ENCODE data around the gene TIMM21. TPM values are rescaled to one million over a fixed set of nuclear protein-coding genes. Genes with fewer than 3 reads are reported as not detected.

Gene TIMM21
- total RNA-seq, 2 experiments from 2014 or later = 23.8 to 24.6 TPM

DNA sequence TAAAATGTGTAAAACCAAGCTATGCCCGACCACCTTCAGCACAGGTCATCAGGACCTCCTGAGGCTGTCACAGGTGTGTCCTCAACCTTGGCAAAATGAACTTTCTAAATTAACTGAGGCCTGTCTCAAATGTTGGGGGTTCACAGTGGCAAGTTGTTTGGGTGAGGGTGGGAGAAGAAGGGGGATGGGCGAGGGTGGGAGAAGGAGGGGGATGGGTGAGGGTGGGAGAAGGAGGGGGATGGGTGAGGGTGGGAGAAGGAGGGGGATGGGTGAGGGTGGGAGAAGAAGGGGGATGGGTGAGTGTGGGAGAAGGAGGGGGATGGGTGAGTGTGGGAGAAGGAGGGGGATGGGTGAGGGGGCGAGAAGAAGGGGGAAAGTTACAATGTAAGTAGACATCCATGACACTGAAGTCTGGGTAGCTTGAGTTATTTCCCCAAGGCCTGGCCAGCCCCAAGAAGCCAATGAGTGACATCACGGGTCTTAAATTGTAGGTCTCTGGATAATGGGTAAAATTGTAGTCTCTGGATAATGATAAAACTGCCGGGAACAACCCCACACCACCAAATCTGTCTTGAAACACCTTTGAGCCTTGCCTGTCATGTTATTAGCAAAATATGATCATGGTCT, 56.3 kb downstream of the TIMM21 start:
- Mint-ChIP-seq H3K4me3 (no peak overlapping the region), H3K27ac (no peak overlapping the region), H3K9me3 (peaks cover 3% of the 10 kb centered on the region), H3K27me3 (peaks cover 2% of the 10 kb centered on the region), H3K4me1 (no peaks in the 10 kb centered on the region), H3K36me3 (ENCODE audit: low read depth) (no peaks in the 10 kb centered on the region)
- ChIA-PET CTCF (no interaction called here), POLR2A (no interaction called here)
- peak; percentile 38 for DNase-seq

Other genes starting within 250 kb of the TIMM21 start
- gene FBXO15, start 689 bp upstream of the TIMM21 start, total RNA-seq = under 1 TPM; 0.54 to 0.89 TPM
- gene CYB5A, start 143.4 kb downstream of the TIMM21 start, total RNA-seq = 10 to 100 TPM; 30.6 to 32.3 TPM
- gene C18orf63, start 167.3 kb downstream of the TIMM21 start, total RNA-seq = not detected

Measured in activated CD4-positive, alpha-beta T cell treated with anti-CD3 and anti-CD28 coated beads, Interleukin-2, amount 10 ng/mL, durations not matched to agents 7 days and 5 days (primary cell).